Neural cell (in vitro differentiated cells): ENCODE results near the gene CD248.

ENCODE experiments used
- RAD21 ChIP-seq: fragments of 450-650 bp; conservative IDR thresholded peaks from 2 replicates; pipeline ENCODE4 v1.6.1; 2014; ENCODE audit warnings: antibody characterized with exemption, mild to moderate bottlenecking, moderate library complexity
- TF ChIP-seq, protein P1 (sequence below): fragments of 450-650 bp; IDR thresholded peaks from 2 replicates; pipeline ENCODE4 v1.5.1; 2014; ENCODE audit warnings: antibody characterized with exemption, mild to moderate bottlenecking, moderate library complexity; ENCODE audit not compliant: poor library complexity, severe bottlenecking

DNA sequence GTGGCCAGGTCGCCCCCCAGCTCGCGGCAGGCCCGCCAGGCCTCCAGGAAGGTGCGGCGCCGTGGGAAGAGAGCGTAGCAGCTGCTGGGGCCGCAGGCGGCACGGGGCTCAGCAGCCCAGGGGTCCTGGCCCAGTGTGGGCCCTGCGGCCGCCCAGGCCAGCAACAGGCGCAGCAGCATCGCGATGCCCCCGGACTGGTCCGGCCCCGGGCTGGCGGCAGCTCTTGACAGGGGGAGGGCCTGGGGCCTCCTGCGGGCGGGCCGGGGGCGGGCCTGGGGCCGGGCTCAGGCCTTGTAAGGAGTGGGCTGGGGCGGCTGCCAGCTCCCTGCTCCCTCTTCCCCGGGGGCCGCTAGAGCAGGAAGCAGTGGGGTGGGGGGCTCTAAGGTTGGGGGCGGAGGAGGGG is at the start of gene CD248:
- TF ChIP-seq, protein P1, sequence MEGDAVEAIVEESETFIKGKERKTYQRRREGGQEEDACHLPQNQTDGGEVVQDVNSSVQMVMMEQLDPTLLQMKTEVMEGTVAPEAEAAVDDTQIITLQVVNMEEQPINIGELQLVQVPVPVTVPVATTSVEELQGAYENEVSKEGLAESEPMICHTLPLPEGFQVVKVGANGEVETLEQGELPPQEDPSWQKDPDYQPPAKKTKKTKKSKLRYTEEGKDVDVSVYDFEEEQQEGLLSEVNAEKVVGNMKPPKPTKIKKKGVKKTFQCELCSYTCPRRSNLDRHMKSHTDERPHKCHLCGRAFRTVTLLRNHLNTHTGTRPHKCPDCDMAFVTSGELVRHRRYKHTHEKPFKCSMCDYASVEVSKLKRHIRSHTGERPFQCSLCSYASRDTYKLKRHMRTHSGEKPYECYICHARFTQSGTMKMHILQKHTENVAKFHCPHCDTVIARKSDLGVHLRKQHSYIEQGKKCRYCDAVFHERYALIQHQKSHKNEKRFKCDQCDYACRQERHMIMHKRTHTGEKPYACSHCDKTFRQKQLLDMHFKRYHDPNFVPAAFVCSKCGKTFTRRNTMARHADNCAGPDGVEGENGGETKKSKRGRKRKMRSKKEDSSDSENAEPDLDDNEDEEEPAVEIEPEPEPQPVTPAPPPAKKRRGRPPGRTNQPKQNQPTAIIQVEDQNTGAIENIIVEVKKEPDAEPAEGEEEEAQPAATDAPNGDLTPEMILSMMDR: no peak
- TF ChIP-seq RAD21: no peak
